HL-60 (cell line): ENCODE data around the gene ITGBL1.

Source experiments
- DNase-seq, 2 experiments: peaks; one replicate each; pipeline ENCODE4 v3.0.0-alpha.2; 2010 to 2020; ENCODE audit warnings: low read depth in 1 of 2, low spot score in 1 of 2
- H3K27ac ChIP-seq: fragments of 250-450 bp; sonication (Bioruptor Pico); replicated peaks from 2 replicates; pipeline ENCODE4 v1.5.1; 2020; ENCODE audit warnings: mild to moderate bottlenecking, moderate library complexity
- H3K27me3 ChIP-seq: fragments of 250-450 bp; sonication (Bioruptor Pico); 2 replicates; pipeline ENCODE4 v1.5.1; 2021; ENCODE audit warnings: mild to moderate bottlenecking, moderate library complexity; ENCODE audit not compliant: insufficient read depth, poor library complexity, severe bottlenecking
- H3K4me3 ChIP-seq: replicated peaks from 2 replicates; pipeline ENCODE4 v1.5.1; 2011; ENCODE audit warnings: mild to moderate bottlenecking, control low read depth, low read length; ENCODE audit not compliant: insufficient read depth
- GABPA ChIP-seq: IDR thresholded peaks from 2 replicates; pipeline ENCODE4 v1.6.1; 2012; ENCODE audit warnings: low read depth
- POLR2AphosphoS5 ChIP-seq: IDR thresholded peaks from 2 replicates; pipeline ENCODE4 v1.6.1; 2012; ENCODE audit warnings: low read depth
- SPI1 ChIP-seq: IDR thresholded peaks from 2 replicates; pipeline ENCODE4 v1.6.1; 2012; ENCODE audit warnings: low read depth, mild to moderate bottlenecking, borderline replicate concordance
- TF ChIP-seq, protein P1 (sequence below): IDR thresholded peaks from one replicate; pipeline ENCODE4 v1.5.1; 2011; ENCODE audit warnings: low read length, control low read depth, inconsistent platforms; ENCODE audit not compliant: insufficient read depth
- TF ChIP-seq, protein P2 (sequence below): IDR thresholded peaks from 2 replicates; pipeline ENCODE4 v1.6.1; 2012; ENCODE audit warnings: low read depth; ENCODE audit not compliant: insufficient replicate concordance

The ITGBL1 gene

DNA sequence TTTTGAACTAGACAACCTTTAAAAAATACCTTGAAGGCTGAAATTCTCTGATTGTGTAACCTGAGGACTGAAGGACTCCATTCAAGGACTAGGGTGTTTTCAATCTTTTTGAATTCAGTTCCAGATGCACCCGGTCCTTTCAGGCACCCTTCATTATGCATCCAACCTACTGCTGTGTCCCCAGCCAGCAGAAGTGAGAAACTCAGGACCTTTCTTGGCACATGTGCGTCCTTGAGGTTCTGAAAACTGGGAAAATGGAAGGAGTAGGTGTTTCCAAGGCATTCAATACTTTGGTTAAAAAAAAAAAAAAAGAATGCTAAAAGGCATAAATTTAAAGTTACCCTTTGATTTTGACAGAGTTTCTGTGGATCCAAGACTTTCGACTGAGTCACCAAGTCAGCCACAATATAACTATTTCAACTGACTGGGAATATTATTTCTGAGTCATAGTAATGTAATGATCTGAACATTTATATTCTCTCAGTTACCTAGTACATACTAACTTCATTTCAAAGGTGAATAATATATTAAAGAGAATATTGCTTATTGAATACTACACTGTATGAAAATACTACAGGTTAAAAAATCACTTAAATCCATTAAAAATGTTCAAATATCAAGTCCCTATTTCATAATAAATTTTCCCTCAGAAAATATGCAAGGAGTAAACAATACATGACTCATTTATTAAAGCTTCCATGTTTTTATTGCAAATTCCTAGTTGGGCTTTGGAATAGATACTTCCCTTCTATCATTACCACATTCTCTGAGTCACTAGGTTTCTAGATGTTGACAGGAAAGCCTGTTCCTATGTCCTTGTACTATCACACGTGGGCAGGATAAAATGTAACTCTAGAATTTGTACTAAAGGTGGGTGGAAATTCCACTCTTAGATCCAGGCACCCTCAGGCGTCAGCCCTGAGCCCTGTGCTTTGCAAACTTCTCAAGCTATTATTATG is 2.4 kb upstream of the ITGBL1 start:
- Histone ChIP-seq H3K27me3 (peaks cover 19% of the 10 kb centered on the region), H3K27ac (no peak overlapping the region), H3K4me3 (no peak overlapping the region)
- no peak for DNase-seq
- TF ChIP-seq, protein P1, sequence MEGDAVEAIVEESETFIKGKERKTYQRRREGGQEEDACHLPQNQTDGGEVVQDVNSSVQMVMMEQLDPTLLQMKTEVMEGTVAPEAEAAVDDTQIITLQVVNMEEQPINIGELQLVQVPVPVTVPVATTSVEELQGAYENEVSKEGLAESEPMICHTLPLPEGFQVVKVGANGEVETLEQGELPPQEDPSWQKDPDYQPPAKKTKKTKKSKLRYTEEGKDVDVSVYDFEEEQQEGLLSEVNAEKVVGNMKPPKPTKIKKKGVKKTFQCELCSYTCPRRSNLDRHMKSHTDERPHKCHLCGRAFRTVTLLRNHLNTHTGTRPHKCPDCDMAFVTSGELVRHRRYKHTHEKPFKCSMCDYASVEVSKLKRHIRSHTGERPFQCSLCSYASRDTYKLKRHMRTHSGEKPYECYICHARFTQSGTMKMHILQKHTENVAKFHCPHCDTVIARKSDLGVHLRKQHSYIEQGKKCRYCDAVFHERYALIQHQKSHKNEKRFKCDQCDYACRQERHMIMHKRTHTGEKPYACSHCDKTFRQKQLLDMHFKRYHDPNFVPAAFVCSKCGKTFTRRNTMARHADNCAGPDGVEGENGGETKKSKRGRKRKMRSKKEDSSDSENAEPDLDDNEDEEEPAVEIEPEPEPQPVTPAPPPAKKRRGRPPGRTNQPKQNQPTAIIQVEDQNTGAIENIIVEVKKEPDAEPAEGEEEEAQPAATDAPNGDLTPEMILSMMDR = no peak
- TF ChIP-seq GABPA (no peak), POLR2AphosphoS5 (no peak), SPI1 (no peak)
- TF ChIP-seq, protein P2, sequence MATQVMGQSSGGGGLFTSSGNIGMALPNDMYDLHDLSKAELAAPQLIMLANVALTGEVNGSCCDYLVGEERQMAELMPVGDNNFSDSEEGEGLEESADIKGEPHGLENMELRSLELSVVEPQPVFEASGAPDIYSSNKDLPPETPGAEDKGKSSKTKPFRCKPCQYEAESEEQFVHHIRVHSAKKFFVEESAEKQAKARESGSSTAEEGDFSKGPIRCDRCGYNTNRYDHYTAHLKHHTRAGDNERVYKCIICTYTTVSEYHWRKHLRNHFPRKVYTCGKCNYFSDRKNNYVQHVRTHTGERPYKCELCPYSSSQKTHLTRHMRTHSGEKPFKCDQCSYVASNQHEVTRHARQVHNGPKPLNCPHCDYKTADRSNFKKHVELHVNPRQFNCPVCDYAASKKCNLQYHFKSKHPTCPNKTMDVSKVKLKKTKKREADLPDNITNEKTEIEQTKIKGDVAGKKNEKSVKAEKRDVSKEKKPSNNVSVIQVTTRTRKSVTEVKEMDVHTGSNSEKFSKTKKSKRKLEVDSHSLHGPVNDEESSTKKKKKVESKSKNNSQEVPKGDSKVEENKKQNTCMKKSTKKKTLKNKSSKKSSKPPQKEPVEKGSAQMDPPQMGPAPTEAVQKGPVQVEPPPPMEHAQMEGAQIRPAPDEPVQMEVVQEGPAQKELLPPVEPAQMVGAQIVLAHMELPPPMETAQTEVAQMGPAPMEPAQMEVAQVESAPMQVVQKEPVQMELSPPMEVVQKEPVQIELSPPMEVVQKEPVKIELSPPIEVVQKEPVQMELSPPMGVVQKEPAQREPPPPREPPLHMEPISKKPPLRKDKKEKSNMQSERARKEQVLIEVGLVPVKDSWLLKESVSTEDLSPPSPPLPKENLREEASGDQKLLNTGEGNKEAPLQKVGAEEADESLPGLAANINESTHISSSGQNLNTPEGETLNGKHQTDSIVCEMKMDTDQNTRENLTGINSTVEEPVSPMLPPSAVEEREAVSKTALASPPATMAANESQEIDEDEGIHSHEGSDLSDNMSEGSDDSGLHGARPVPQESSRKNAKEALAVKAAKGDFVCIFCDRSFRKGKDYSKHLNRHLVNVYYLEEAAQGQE = no peak

DNA sequence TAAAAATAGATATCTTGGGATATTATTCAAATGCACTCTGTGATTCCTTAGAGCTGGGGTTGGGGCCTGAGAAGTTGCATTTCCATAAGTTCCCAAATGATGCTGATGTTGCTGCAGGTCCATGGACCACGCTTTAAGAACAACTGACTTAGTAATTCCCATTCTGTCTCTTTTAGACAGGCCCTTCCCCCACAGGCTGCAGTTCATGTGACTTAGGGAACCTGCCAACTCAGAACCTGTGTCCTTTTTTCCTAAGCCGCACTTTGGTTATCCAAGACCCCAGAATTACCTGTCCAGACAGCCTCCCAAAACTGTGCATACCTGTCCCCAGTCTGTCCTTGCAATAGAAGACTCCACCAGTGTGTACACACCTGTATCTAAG is 1.7 kb upstream of the ITGBL1 start:
- no peak for DNase-seq
- Histone ChIP-seq H3K27me3 (peaks cover 19% of the 10 kb centered on the region), H3K4me3 (no peak overlapping the region), H3K27ac (no peak overlapping the region)
- TF ChIP-seq GABPA (no peak), SPI1 (no peak), POLR2AphosphoS5 (no peak)
- TF ChIP-seq, protein P1 = no peak
- TF ChIP-seq, protein P2 = no peak

DNA sequence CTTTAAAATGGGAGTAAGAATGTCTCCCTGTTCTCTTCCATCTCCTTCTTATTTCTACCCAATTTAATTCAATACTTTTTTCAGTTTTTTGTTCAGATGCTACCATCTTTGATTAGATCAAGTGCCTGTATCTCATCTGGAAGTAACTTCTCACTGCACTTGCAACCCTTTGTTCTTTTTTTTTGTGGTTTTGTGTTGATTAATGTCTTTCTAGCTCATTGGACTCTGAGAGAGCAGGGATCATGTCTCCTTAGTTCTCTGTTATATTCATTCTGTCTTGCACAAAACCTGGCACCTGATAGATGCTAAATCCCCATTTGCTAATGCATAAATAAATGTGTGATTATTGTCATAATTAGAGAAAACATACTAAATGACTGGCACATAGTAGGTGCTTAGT is 834 bp upstream of the ITGBL1 start:
- no peak for DNase-seq

More for the DNA sequence above, 834 bp upstream of the ITGBL1 start:
- TF ChIP-seq POLR2AphosphoS5 (no peak), GABPA (no peak), SPI1 (no peak)
- TF ChIP-seq, protein P2 = no peak
- TF ChIP-seq, protein P1 = no peak
- Histone ChIP-seq H3K27ac (no peak overlapping the region), H3K4me3 (no peak overlapping the region), H3K27me3 (peaks cover 19% of the 10 kb centered on the region)
